ENCODE data around the gene ODAD4.

Gene ODAD4

GRCh38 chr17:41967921-41968578, 37.6 kb downstream of the ODAD4 start:
- in situ Hi-C loops (cut with MboI; ENCODE audit: low sequenced_read_pairs) = no loop called here

- in situ Hi-C loops (cut with MboI; ENCODE audit: low sequenced_read_pairs) = no loop called here
Observed at GRCh38 chr17:41968676-41969075, 38.3 kb downstream of the ODAD4 start.

GRCh38 chr17:41970901-41971331, 40.5 kb downstream of the ODAD4 start:
- in situ Hi-C loops (cut with MboI; ENCODE audit: low sequenced_read_pairs) = no loop called here

GRCh38 chr17:41971721-41972523, 41.5 kb downstream of the ODAD4 start:
- in situ Hi-C loops (cut with MboI; ENCODE audit: low sequenced_read_pairs) = no loop called here

GRCh38 chr17:41972571-41973407, 42.4 kb downstream of the ODAD4 start:
- in situ Hi-C loops (cut with MboI; ENCODE audit: low sequenced_read_pairs) = no loop called here

GRCh38 chr17:41973408-41973811, 43.0 kb downstream of the ODAD4 start:
- in situ Hi-C loops (cut with MboI; ENCODE audit: low sequenced_read_pairs) = no loop called here

GRCh38 chr17:41974031-41974430, 43.6 kb downstream of the ODAD4 start:
- in situ Hi-C loops (cut with MboI; ENCODE audit: low sequenced_read_pairs) = no loop called here

- in situ Hi-C loops (cut with MboI; ENCODE audit: low sequenced_read_pairs) = no loop called here
Observed at GRCh38 chr17:41974658-41975057, 44.2 kb downstream of the ODAD4 start.

- in situ Hi-C loops (cut with MboI; ENCODE audit: low sequenced_read_pairs) = no loop called here
Observed at GRCh38 chr17:41975099-41976083, 45.0 kb downstream of the ODAD4 start.

- in situ Hi-C loops (cut with MboI; ENCODE audit: low sequenced_read_pairs) = no loop called here
Observed at GRCh38 chr17:41976142-41976768, 45.8 kb downstream of the ODAD4 start.

GRCh38 chr17:41977991-41978390, 47.6 kb downstream of the ODAD4 start:
- in situ Hi-C loops (cut with MboI; ENCODE audit: low sequenced_read_pairs) = no loop called here

GRCh38 chr17:41982026-41982760, 51.8 kb downstream of the ODAD4 start:
- in situ Hi-C loops (cut with MboI; ENCODE audit: low sequenced_read_pairs) = no loop called here

GRCh38 chr17:41984454-41984853, 54.0 kb downstream of the ODAD4 start:
- in situ Hi-C loops (cut with MboI; ENCODE audit: low sequenced_read_pairs) = no loop called here

- in situ Hi-C loops (cut with MboI; ENCODE audit: low sequenced_read_pairs) = no loop called here
Observed at GRCh38 chr17:41985919-41986318, 55.5 kb downstream of the ODAD4 start.

GRCh38 chr17:41986634-41987033, 56.2 kb downstream of the ODAD4 start:
- in situ Hi-C loops (cut with MboI; ENCODE audit: low sequenced_read_pairs) = no loop called here

- in situ Hi-C loops (cut with MboI; ENCODE audit: low sequenced_read_pairs) = no loop called here
Observed at GRCh38 chr17:41987642-41988041, 57.2 kb downstream of the ODAD4 start.

- in situ Hi-C loops (cut with MboI; ENCODE audit: low sequenced_read_pairs) = no loop called here
Observed at GRCh38 chr17:41988418-41988817, 58.0 kb downstream of the ODAD4 start.

- in situ Hi-C loops (cut with MboI; ENCODE audit: low sequenced_read_pairs) = no loop called here
Observed at GRCh38 chr17:41989702-41990419, 59.4 kb downstream of the ODAD4 start.
